ENCODE measurements around the gene CELA1. TPM values are rescaled to one million over a fixed set of nuclear protein-coding genes. Genes with fewer than 3 reads are reported as not detected.
"Not testable (repeated sequence)": the region's sequence is repeated elsewhere in the genome, so short reads cannot be mapped to it uniquely, and the experiment has no call there.

CELA1 gene
- polyA plus RNA-seq, 2 of the 4 experiments (the other 2 are of a cell fraction), result not detected

DNA sequence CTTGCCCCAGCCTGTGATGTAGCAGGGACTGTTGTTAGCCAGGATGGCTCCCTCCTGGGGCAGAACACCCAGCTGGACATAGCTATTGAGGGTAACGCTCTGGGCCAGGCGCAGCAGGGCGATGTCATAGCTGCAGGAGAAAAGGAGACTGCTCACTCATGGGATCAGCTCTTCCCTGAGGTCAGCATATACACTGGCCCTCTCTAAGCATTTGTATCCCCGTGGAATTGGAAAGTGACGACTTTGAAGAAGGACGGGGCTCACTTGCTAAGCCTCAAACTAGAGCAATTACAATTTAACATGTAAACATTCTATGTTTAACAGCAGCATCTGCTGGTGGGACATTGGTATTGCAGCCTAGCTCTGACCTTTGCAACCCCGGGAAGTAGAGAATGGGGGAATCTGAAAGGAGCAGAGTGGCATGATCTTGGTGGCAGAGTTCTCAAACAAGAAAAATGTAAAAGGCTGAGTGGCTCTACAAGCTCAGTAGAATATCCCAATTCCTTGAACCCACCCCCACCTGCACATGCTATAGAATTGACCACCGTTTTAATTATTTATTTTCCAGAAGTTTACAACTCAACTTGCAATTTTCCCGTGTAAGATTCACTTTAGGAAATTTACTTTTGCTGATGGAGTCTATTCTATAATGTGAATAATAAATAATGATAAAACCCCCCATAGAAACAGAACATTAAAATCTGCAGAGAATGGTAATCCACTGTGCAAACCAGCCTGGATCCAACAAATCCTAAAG, 5.0 kb downstream of the CELA1 start:
- 21% methylated on average over 9 of the region's 9 CpGs for WGBS (ENCODE audit: missing lambda C conversion rate)
- Histone ChIP-seq H3K4me3 (no peak overlapping the region), H3K9me3 (no peaks in the 10 kb centered on the region), H3K4me1 (peaks cover 10% of the 10 kb centered on the region), H3K27ac (peak overlapping the region; percentile 53 to 70), H3K4me2 (peak overlapping the region; percentile 75)
- peak; percentile 78 to 84 for DNase-seq (ENCODE audit: low read depth in 1 of 2, low spot score in 1 of 2)
- CTCF ChIA-PET, result interaction anchor here (0.6 to 12.5 kb wide), 67 partner anchors 10 to 582 kb away, joined by 3 to 270 read pairs (median 5); partner anchors contain the start of genes DAZAP2 and SMAGP
- FAIRE-seq, result peak; percentile 61
- TF ChIP-seq, protein P1, sequence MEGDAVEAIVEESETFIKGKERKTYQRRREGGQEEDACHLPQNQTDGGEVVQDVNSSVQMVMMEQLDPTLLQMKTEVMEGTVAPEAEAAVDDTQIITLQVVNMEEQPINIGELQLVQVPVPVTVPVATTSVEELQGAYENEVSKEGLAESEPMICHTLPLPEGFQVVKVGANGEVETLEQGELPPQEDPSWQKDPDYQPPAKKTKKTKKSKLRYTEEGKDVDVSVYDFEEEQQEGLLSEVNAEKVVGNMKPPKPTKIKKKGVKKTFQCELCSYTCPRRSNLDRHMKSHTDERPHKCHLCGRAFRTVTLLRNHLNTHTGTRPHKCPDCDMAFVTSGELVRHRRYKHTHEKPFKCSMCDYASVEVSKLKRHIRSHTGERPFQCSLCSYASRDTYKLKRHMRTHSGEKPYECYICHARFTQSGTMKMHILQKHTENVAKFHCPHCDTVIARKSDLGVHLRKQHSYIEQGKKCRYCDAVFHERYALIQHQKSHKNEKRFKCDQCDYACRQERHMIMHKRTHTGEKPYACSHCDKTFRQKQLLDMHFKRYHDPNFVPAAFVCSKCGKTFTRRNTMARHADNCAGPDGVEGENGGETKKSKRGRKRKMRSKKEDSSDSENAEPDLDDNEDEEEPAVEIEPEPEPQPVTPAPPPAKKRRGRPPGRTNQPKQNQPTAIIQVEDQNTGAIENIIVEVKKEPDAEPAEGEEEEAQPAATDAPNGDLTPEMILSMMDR (IDR thresholded peaks at IDR 0.05), result peak; percentile 99
- no peak for TF ChIP-seq EHMT2 (IDR thresholded peaks at IDR 0.05; ENCODE audit: low read depth)
- no peak for TF ChIP-seq POLR2A (IDR thresholded peaks at IDR 0.05; ENCODE audit: low read length)
- no peak for TF ChIP-seq JUN (IDR thresholded peaks at IDR 0.05)
- TF ChIP-seq NFE2L2 (conservative IDR thresholded peaks at IDR 0.05; ENCODE audit: low read length), result no peak
- no peak for TF ChIP-seq CBX8 (IDR thresholded peaks at IDR 0.05)
- peak; percentile 99 for TF ChIP-seq SMC3 (IDR thresholded peaks at IDR 0.05)
- TF ChIP-seq, protein P2, sequence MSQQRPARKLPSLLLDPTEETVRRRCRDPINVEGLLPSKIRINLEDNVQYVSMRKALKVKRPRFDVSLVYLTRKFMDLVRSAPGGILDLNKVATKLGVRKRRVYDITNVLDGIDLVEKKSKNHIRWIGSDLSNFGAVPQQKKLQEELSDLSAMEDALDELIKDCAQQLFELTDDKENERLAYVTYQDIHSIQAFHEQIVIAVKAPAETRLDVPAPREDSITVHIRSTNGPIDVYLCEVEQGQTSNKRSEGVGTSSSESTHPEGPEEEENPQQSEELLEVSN (IDR thresholded peaks at IDR 0.05; ENCODE audit: borderline replicate concordance, low read depth), result no peak
- TF ChIP-seq RAD21 (conservative IDR thresholded peaks at IDR 0.05 in 1 of 2, IDR thresholded peaks at IDR 0.05 in 1 of 2), result peak; percentile 99
- POLR2A ChIA-PET, result interaction anchor here (0.6 to 3.7 kb wide), 9 partner anchors 33 to 516 kb away, joined by 3 to 41 read pairs (median 4); partner anchors contain the start of genes CSRNP2, DAZAP2 and SMAGP
- ATAC-seq, result peak; percentile 90 to 92

GRCh38 chr12:51339750-51340149, 6.7 kb downstream of the CELA1 start:
- DNase-seq (ENCODE audit: low read depth in 1 of 2, low spot score in 1 of 2) (no peak), FAIRE-seq (no peak), ATAC-seq (no peak)
- no peak overlapping the region for H3K4me3 ChIP-seq
- peaks cover 5% of the 10 kb centered on the region for H3K4me1 ChIP-seq
- ChIA-PET POLR2A (interaction anchor here (2.1 to 3.7 kb wide), 2 partner anchors 32 to 69 kb away, joined by 17 to 41 read pairs; partner anchors contain the start of gene SMAGP), CTCF (interaction anchor here (2.0 to 12.5 kb wide), 8 partner anchors 8 to 78 kb away, joined by 6 to 270 read pairs (median 48); partner anchors contain the start of gene SMAGP)
- TF ChIP-seq PHF8 (IDR thresholded peaks at IDR 0.05; ENCODE audit: borderline replicate concordance, low read depth) (no peak), CHD4 (IDR thresholded peaks at IDR 0.05; ENCODE audit: borderline replicate concordance) (no peak), KDM5A (IDR thresholded peaks at IDR 0.05) (no peak), RNF2 (IDR thresholded peaks at IDR 0.05; ENCODE audit: borderline replicate concordance, low read depth) (no peak), CEBPB (IDR thresholded peaks at IDR 0.05) (no peak), FOSB (CRISPR knock-in tag; IDR thresholded peaks at IDR 0.05) (no peak), HDAC2 (IDR thresholded peaks at IDR 0.05) (no peak), ZSCAN20 (CRISPR knock-in tag; IDR thresholded peaks at IDR 0.05) (no peak), REST (IDR thresholded peaks at IDR 0.05) (no peak), NPAS2 (CRISPR knock-in tag; IDR thresholded peaks at IDR 0.05; ENCODE audit: borderline replicate concordance) (no peak), NR3C1 (IDR thresholded peaks at IDR 0.05) (no peak), JUN (IDR thresholded peaks at IDR 0.05) (no peak), SREBF2 (IDR thresholded peaks at IDR 0.05) (no peak), HOXB13 (CRISPR knock-in tag; IDR thresholded peaks at IDR 0.05; ENCODE audit: low read depth) (no peak), EP300 (IDR thresholded peaks at IDR 0.05) (no peak), CBX8 (IDR thresholded peaks at IDR 0.05) (no peak), SMC3 (IDR thresholded peaks at IDR 0.05) (no peak), JUNB (IDR thresholded peaks at IDR 0.05) (no peak)
- TF ChIP-seq, protein P3, sequence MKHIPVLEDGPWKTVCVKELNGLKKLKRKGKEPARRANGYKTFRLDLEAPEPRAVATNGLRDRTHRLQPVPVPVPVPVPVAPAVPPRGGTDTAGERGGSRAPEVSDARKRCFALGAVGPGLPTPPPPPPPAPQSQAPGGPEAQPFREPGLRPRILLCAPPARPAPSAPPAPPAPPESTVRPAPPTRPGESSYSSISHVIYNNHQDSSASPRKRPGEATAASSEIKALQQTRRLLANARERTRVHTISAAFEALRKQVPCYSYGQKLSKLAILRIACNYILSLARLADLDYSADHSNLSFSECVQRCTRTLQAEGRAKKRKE (CRISPR knock-in tag; IDR thresholded peaks at IDR 0.05; ENCODE audit: low read depth), result no peak
- TF ChIP-seq, protein P4, sequence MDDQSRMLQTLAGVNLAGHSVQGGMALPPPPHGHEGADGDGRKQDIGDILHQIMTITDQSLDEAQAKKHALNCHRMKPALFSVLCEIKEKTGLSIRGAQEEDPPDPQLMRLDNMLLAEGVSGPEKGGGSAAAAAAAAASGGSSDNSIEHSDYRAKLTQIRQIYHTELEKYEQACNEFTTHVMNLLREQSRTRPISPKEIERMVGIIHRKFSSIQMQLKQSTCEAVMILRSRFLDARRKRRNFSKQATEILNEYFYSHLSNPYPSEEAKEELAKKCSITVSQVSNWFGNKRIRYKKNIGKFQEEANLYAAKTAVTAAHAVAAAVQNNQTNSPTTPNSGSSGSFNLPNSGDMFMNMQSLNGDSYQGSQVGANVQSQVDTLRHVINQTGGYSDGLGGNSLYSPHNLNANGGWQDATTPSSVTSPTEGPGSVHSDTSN (IDR thresholded peaks at IDR 0.05), result no peak
- WGBS (ENCODE audit: missing lambda C conversion rate), result 89% methylated on average over 6 of the region's 6 CpGs
- H3K9me3 ChIP-seq, result no peaks in the 10 kb centered on the region
- no peak overlapping the region for H3K4me2 ChIP-seq
- no peak overlapping the region; a peak in 1 of 6 replicates for H3K27ac ChIP-seq

DNA sequence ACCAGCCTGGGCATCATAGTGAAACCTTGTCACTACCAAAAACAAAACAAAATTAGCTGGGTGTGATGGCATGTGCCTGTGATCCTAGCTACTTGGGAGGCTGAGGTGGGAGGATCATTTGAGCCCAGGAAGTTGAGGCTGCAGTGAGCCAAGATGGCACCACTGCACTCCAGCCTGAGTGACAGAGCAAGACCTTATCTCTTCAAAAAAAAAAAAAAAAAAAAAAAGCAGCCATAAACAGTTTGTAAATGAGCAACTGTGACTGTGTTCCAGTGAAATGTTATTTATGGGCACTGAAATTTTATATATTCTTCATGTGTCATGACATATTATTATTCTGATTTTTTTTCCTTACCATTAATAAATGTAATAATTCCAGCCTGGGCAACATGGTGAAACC, 9.1 kb downstream of the CELA1 start:
- H3K4me2 ChIP-seq; H3K4me3 ChIP-seq; H3K9me3 ChIP-seq; ATAC-seq; POLR2A ChIA-PET; FAIRE-seq; DNase-seq (ENCODE audit: low read depth in 1 of 2, low spot score in 1 of 2); H3K4me1 ChIP-seq; H3K27ac ChIP-seq: not testable (repeated sequence)
- CTCF ChIA-PET, result interaction anchor here (1.0 to 12.5 kb wide), 4 partner anchors 15 to 75 kb away, joined by 3 to 270 read pairs (median 56); partner anchors contain the start of gene SMAGP

Data from A549 (cell line).